ENCODE results near the gene SKIDA1.

The SKIDA1 gene

DNA sequence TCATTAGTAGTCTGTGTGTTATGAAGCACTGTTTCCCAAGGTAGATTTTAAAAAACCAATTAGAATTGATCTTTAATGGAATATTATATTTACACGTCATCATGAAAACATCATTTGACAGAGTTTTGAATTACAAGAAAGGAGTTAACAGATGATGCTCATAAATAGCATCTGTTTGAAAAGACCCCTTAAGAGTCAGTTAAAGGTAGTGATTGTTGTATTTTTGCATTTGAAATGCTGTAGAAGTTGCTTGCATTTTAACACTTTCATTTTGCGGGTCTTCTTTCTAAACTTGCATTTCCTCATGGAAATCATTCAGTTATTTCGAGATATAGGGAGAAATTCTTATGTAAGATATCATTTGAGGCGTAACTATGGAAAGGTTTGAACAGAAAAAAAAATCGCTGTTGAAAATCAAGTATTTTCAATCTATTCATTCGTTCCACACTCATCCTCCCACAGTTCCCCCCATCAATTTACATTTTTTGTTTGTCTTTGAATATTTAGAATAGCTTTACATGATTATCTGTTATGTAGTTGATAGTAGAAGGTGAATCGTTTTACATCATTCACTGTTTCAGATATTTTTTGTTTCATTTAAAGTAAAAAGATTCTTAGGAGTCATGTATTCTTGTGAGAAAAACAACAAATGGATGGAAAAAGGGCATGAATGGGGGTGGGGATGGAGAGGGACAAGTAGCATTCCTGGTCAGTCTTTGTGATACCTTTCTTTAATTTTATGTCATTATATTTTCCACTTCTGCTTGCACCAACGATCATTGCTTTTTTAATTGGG lies 3.0 kb upstream of the SKIDA1 start:
- Histone ChIP-seq H3K9ac (ENCODE audit: low read length) (peak overlapping the region; percentile 98), H3K9me3 (ENCODE audit: control insufficient read depth, low read length) (no peaks in the 10 kb centered on the region), H3K36me3 (ENCODE audit: control insufficient read depth, insufficient read depth, low read length, severe bottlenecking) (no peaks in the 10 kb centered on the region), H3K27me3 (replicated peaks; ENCODE audit: control insufficient read depth, insufficient read depth, low read length) (no peaks in the 10 kb centered on the region), H3K4me1 (ENCODE audit: control insufficient read depth, insufficient read depth, low read length) (peaks cover 26% of the 10 kb centered on the region), H3K4me3 (ENCODE audit: low read length) (peak overlapping the region; percentile 91)
- no peak for DNase-seq (ENCODE audit: low read depth)

DNA sequence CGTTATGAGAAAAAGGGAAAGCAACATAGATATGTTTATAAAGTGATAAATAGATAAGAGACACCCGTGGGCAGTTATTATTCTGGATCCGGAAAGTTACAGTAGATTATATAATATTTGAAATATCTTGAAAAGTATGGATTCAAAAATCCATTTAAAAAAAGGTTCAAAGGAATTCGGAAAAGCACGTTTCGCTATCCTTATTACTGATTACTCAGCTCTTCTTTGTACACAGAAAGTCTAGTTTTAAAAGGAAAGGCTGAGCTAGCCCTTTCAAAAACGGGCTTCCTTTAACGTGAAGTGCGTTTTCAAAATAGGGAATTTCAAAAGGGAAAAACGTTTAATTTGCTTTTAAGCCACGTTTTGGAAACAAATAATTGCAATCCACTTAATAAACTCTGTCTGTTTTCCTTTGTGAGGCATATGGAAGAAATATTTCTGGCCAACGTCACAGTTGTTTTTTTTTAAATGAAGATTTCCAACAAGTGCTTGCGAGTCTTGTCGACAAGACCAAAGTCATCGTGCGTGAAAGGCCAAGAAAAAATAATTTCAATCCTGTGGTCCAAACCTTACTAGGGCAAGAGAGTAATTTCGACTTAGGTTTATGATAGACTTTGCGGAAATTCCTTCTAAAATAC lies 2.2 kb upstream of the SKIDA1 start:
- peaks cover 23% of the 10 kb centered on the region for H3K4me1 ChIP-seq (ENCODE audit: control insufficient read depth, insufficient read depth, low read length)
- DNase-seq (ENCODE audit: low read depth): no peak

DNA sequence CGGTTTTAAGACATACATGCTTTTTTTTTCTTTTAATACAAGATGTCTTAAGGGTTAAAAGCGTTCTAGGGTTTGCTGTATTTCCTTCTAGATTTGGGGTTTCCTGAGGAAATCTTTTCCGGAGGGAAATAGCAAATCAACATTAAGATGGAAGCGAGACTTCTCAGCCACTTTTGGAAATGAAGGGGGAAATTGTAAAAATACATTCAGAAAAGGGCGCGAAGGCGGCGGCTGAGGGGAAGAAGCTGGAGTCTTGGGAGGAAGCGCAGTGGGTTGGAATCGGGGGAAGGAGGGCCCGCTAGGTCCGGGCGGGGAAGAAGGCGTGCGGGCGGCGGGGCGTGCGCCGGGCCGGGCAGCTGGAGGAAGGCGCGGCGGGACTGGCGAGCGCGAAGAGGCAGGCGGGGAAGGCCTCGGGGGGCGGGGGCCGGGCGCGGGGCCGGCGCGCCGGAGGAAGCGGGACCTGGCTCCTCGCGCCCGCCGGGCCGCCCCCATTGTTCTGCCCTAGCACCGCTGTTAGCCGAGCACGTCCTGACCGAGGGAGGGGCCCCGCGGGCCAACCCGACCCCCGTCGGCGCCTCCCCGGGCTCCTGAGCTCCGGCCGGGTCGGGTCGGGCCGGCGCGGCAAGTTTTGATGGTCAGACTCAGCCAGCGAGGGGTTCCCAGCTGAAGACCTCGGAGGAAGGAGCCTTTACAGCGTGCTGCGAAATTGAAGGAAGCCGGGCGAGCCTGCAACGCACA lies 1.5 kb upstream of the SKIDA1 start:
- no peaks in the 10 kb centered on the region for H3K36me3 ChIP-seq (ENCODE audit: control insufficient read depth, insufficient read depth, low read length, severe bottlenecking)
- no peaks in the 10 kb centered on the region for H3K9me3 ChIP-seq (ENCODE audit: control insufficient read depth, low read length)
- H3K9ac ChIP-seq (ENCODE audit: low read length): peak overlapping the region; percentile 98
- H3K27me3 ChIP-seq (replicated peaks; ENCODE audit: control insufficient read depth, insufficient read depth, low read length): no peaks in the 10 kb centered on the region
- peak; percentile 84 for DNase-seq (ENCODE audit: low read depth)
- peak overlapping the region; percentile 91 for H3K4me3 ChIP-seq (ENCODE audit: low read length)
- H3K4me1 ChIP-seq (ENCODE audit: control insufficient read depth, insufficient read depth, low read length): peaks cover 21% of the 10 kb centered on the region

More for the DNA sequence above, 2.2 kb upstream of the SKIDA1 start:
- H3K9me3 ChIP-seq (ENCODE audit: control insufficient read depth, low read length): no peaks in the 10 kb centered on the region
- H3K27me3 ChIP-seq (replicated peaks; ENCODE audit: control insufficient read depth, insufficient read depth, low read length): no peaks in the 10 kb centered on the region
- H3K4me3 ChIP-seq (ENCODE audit: low read length): peak overlapping the region; percentile 91
- H3K9ac ChIP-seq (ENCODE audit: low read length): peak overlapping the region; percentile 98
- H3K36me3 ChIP-seq (ENCODE audit: control insufficient read depth, insufficient read depth, low read length, severe bottlenecking): no peaks in the 10 kb centered on the region

DNA sequence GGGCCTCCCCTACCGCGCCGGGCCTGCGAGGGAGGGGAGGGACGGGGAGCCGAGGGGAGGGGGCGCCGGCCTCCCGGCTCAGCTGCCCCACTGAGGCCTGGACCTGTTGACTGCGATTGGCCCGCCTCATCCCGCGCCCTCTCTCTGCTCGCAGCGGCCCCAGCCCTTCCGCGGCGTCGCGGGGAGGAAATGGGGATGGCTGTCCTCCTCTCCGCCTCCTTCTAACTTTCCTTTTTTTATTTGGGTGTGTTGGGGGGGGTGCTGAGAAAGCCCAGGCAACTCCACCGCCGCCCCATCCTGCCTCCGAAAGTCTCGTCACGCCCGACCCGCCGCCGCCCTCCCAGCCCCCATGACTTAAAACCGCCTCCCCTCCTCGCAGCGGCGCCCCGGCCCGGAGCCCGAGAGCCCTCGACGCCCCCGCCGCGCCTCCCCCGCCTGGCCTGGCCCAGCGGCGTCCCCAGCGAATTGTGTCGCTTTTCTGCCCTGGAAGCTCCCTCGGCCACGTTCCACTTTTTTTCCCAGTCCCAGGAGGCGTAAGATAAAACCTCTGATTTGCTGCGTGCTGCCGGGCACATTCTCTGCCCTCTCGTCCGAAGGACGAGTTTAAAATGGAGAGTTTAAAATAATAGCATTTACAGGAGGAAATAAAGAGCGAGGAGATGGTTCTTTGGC lies 842 bp upstream of the SKIDA1 start:
- Histone ChIP-seq H3K4me1 (ENCODE audit: control insufficient read depth, insufficient read depth, low read length) (peaks cover 21% of the 10 kb centered on the region), H3K9ac (ENCODE audit: low read length) (peak overlapping the region; percentile 98)

DNA sequence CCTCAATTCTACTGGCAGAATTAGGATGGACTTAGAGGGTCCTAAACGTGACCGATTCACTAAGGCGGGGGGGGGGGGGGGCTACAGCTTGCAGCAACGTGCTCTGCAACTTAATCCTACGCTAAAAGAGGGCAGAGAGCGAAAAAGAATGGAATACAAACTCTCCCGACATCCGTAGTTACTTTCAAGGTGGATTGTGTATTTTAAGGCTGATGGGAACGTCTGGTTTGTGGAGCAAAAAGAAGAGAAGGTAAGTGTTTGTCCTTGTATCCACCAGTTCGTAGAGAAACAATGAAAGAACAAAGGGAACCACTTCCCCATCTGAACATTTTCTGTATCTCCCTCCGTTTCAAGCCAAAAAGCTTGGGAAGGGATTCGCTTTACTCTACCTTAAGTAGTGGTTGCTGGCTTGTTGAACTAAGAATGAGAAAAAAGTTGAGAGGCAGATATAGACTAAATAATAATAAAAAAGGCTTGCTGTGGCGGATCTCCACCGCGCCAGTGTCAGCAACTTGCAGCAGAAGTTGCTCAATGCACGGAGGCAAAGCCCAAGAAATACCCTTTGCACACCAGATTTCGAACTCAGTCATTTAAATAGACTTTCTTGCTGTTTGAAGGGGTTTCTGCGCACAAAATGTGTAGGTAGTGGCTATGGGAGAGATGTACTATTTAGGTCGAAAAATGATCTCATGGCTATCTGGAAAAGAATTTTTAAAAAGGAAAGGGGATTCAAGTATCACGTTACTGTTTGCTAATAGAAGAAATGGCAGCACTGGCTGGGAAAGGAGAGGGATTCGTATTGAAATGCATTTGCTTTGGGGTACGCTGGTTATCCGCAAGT lies 736 bp downstream of the SKIDA1 start:
- Histone ChIP-seq H3K36me3 (ENCODE audit: control insufficient read depth, insufficient read depth, low read length, severe bottlenecking) (no peaks in the 10 kb centered on the region), H3K9ac (ENCODE audit: low read length) (peak overlapping the region; percentile 98), H3K9me3 (ENCODE audit: control insufficient read depth, low read length) (no peaks in the 10 kb centered on the region), H3K4me1 (ENCODE audit: control insufficient read depth, insufficient read depth, low read length) (peaks cover 22% of the 10 kb centered on the region), H3K4me3 (ENCODE audit: low read length) (peak overlapping the region; percentile 91), H3K27me3 (replicated peaks; ENCODE audit: control insufficient read depth, insufficient read depth, low read length) (no peaks in the 10 kb centered on the region)
- peak; percentile 81 for DNase-seq (ENCODE audit: low read depth)

More for the DNA sequence above, 842 bp upstream of the SKIDA1 start:
- Histone ChIP-seq H3K27me3 (replicated peaks; ENCODE audit: control insufficient read depth, insufficient read depth, low read length) (no peaks in the 10 kb centered on the region), H3K4me3 (ENCODE audit: low read length) (peak overlapping the region; percentile 91), H3K9me3 (ENCODE audit: control insufficient read depth, low read length) (no peaks in the 10 kb centered on the region), H3K36me3 (ENCODE audit: control insufficient read depth, insufficient read depth, low read length, severe bottlenecking) (no peaks in the 10 kb centered on the region)
- DNase-seq (ENCODE audit: low read depth): peak; percentile 78

DNA sequence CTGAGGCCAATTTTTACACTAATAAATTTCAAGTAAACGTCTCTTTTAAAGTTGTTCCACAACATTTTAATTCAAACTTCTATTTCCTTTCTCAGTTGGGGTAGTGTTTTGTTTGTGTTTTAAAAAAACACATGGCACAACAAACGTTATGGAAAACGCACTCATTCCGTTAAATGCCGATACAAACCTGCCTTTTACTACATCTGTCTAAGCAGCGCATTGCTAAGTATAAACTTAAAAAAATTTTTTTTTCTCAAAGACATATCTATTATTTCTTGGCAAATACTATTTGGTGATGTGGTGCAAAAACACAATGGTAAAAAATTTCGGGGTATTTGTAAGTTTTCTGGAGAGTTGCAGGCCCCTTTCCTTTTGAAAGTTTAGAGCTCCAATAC lies 1.4 kb downstream of the SKIDA1 start:
- Histone ChIP-seq H3K9ac (ENCODE audit: low read length) (peak overlapping the region; percentile 98), H3K4me3 (ENCODE audit: low read length) (peak overlapping the region; percentile 91), H3K27me3 (replicated peaks; ENCODE audit: control insufficient read depth, insufficient read depth, low read length) (no peaks in the 10 kb centered on the region), H3K36me3 (ENCODE audit: control insufficient read depth, insufficient read depth, low read length, severe bottlenecking) (no peaks in the 10 kb centered on the region), H3K4me1 (ENCODE audit: control insufficient read depth, insufficient read depth, low read length) (peaks cover 28% of the 10 kb centered on the region), H3K9me3 (ENCODE audit: control insufficient read depth, low read length) (no peaks in the 10 kb centered on the region)
- no peak for DNase-seq (ENCODE audit: low read depth)

DNA sequence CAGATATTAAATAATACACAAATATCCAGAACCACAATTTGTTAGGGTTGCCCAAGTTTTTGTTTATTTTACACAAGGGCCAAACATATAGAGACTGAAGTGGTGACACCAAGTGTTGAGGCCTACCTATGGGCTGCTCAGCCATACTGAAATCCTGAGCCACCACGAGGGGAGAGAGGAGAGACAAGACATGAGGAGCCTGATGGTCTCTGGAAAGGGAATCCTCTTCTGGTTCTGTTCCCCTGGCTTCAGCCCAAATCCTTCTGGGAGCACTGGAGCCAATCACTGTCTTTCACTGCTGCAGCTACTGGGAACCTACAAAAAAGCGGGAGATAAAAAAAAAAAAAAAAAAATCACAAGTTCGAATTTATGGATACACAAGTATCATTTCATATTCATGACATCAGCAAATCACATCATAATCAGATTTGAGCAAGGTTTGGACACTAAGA lies 1.9 kb downstream of the SKIDA1 start:
- DNase-seq (ENCODE audit: low read depth): no peak
- no peaks in the 10 kb centered on the region for H3K36me3 ChIP-seq (ENCODE audit: control insufficient read depth, insufficient read depth, low read length, severe bottlenecking)
- H3K9me3 ChIP-seq (ENCODE audit: control insufficient read depth, low read length): no peaks in the 10 kb centered on the region
- no peak overlapping the region for H3K4me3 ChIP-seq (ENCODE audit: low read length)
- H3K9ac ChIP-seq (ENCODE audit: low read length): peak overlapping the region; percentile 98
- peaks cover 29% of the 10 kb centered on the region for H3K4me1 ChIP-seq (ENCODE audit: control insufficient read depth, insufficient read depth, low read length)
- H3K27me3 ChIP-seq (replicated peaks; ENCODE audit: control insufficient read depth, insufficient read depth, low read length): no peaks in the 10 kb centered on the region

DNA sequence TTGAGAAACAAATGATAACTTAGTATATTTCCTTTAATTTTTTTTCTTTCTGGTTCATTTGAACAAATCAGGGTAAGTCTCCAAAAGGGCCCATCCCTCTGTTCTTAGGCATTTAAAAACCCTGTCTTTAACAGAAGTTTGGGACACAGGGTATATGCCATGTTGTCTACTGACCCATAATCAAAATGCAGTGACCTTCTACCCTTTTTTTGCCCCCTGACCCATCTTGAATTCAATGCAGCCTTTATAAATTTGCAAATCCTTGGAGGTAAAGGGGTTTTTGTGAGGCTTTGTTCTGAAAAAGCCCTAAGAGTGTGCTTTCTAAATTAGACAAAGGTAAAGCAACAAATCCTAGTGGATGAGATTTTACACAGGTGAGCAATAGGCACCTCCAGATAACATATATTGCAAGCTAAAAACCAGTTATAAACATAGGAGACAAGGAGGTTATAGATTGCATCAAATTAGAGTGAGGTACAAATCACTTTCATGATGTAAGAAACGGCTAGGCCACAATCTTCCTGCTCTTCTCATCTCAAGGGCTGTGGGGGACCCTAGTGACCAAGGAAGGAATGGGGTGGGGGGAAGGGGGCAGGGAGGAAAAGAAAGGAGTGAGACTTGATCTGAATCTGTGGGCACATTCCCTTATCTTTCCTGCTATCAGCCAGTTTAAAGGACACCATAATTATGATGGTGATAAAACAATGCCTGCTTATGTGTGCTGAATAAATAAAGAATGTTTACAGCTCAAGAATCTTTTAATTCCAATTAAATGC lies 2.7 kb downstream of the SKIDA1 start:
- Histone ChIP-seq H3K4me1 (ENCODE audit: control insufficient read depth, insufficient read depth, low read length) (peaks cover 27% of the 10 kb centered on the region), H3K4me3 (ENCODE audit: low read length) (no peak overlapping the region), H3K27me3 (replicated peaks; ENCODE audit: control insufficient read depth, insufficient read depth, low read length) (no peaks in the 10 kb centered on the region), H3K9ac (ENCODE audit: low read length) (no peak overlapping the region), H3K9me3 (ENCODE audit: control insufficient read depth, low read length) (no peaks in the 10 kb centered on the region), H3K36me3 (ENCODE audit: control insufficient read depth, insufficient read depth, low read length, severe bottlenecking) (no peaks in the 10 kb centered on the region)
- DNase-seq (ENCODE audit: low read depth): no peak

DNA sequence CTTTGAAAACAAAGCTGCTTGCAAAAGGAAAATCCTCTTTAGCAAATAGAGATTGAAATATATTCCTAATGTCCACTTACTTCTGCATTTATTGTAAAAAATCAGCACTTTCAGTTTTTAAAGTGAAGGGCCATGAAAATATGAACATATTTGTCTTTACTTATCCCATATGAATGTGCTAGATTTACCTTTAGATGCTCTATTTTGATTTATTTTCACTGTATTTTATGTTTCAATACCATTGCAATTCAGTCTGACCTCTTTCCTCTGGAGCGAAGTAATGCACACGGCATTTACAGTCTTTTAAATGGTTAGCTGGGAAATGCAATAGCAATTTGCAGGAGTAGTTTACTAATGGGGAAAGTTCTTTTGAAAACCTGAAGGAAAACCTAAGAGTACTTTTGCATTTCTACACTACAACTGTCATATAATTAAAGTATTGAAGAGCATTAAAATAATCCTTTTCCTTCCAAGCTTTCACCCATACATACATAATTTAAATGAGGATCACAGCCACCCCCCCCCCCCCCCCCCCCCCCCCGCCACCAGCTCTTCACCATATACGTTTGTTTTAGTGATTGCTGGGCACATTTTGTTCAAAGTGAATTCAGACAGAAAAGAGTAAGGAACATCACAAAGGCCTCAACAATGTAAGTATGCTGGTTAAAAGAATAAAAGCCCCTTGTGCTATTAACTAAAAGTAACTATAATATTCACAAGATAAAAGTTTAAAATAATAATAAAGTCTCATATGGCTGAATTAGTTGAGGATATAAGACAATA lies 3.5 kb downstream of the SKIDA1 start:
- no peaks in the 10 kb centered on the region for H3K36me3 ChIP-seq (ENCODE audit: control insufficient read depth, insufficient read depth, low read length, severe bottlenecking)
- H3K9me3 ChIP-seq (ENCODE audit: control insufficient read depth, low read length): no peaks in the 10 kb centered on the region
- DNase-seq (ENCODE audit: low read depth): no peak
- H3K4me3 ChIP-seq (ENCODE audit: low read length): no peak overlapping the region
- no peaks in the 10 kb centered on the region for H3K27me3 ChIP-seq (replicated peaks; ENCODE audit: control insufficient read depth, insufficient read depth, low read length)
- H3K4me1 ChIP-seq (ENCODE audit: control insufficient read depth, insufficient read depth, low read length): peaks cover 31% of the 10 kb centered on the region
- no peak overlapping the region for H3K9ac ChIP-seq (ENCODE audit: low read length)
